Spleen (tissue), 7 donors: ENCODE measurements around the gene KLHL25.

Experiments
- POLR2A ChIP-seq, 3 donors: fragments of 450-650 bp; IDR thresholded peaks; one replicate each; pipeline ENCODE4 v1.5.1; 2017; ENCODE audit warnings: antibody characterized with exemption in 3 of 3, mild to moderate bottlenecking in 1 of 3
- POLR2AphosphoS5 ChIP-seq, 3 donors: sonication (generic); formaldehyde crosslinking; IDR thresholded peaks; one replicate each; pipeline ENCODE4 v1.5.1; 2017; ENCODE audit warnings: antibody characterized with exemption in 3 of 3
- TF ChIP-seq, protein P1 (sequence below), 11 experiments: fragments of 200-600 bp in 7 of 11; fragments of 450-650 bp in 4 of 11; sonication (generic) in 4 of 11; IDR thresholded peaks in 8 of 11; conservative IDR thresholded peaks in 3 of 11; 1 replicate in 7 of 11; 2 replicates in 4 of 11; pipeline versions ENCODE4 v1.4.0 to v1.8.0; 2016 to 2021; ENCODE audit warnings: antibody characterized with exemption in 11 of 11, inconsistent platforms in 4 of 11, mild to moderate bottlenecking in 1 of 11
- donor health status: DM: no; HTN: no; CAD: no; lungs with moderate emphysema.
- donor health status: DM: no; HTN: no; CAD: no.
- donor health status: DM: no; HTN: no; CAD: no.

DNA sequence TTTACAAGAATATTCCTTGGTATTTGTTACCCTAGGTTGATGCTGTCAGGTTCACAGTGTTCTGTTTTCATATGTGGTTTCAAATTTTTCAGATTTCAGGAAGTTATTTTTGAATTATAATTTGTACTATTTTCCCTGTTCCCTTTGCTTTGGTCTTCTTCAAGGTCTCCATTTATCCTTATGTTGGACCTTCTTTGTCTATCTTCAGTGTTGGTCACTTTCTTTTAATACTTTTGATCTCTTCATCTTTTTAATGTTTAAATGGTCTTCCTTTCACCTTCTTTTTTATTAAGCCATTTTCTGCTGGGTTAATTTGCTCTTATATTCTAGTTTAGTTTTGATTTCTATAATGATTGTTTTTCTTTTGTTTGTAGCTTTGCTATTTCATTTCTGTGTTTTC is 61.3 kb downstream of the KLHL25 start:
- TF ChIP-seq POLR2AphosphoS5 (IDR thresholded peaks at IDR 0.05) = no peak
- TF ChIP-seq, protein P1, sequence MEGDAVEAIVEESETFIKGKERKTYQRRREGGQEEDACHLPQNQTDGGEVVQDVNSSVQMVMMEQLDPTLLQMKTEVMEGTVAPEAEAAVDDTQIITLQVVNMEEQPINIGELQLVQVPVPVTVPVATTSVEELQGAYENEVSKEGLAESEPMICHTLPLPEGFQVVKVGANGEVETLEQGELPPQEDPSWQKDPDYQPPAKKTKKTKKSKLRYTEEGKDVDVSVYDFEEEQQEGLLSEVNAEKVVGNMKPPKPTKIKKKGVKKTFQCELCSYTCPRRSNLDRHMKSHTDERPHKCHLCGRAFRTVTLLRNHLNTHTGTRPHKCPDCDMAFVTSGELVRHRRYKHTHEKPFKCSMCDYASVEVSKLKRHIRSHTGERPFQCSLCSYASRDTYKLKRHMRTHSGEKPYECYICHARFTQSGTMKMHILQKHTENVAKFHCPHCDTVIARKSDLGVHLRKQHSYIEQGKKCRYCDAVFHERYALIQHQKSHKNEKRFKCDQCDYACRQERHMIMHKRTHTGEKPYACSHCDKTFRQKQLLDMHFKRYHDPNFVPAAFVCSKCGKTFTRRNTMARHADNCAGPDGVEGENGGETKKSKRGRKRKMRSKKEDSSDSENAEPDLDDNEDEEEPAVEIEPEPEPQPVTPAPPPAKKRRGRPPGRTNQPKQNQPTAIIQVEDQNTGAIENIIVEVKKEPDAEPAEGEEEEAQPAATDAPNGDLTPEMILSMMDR (IDR thresholded peaks at IDR 0.05 in 8 of 11, conservative IDR thresholded peaks at IDR 0.05 in 3 of 11) = no peak
- TF ChIP-seq POLR2A (IDR thresholded peaks at IDR 0.05) = no peak
